HG03432 (cell line): ENCODE measurements around the gene MICOS13.

Experiments
- ATAC-seq: cut with Tn5 transposase; IDR thresholded peaks from one replicate; pipeline ENCODE4 v1.9.1; 2021; ENCODE audit warnings: mild to moderate bottlenecking, moderate library complexity; ENCODE audit not compliant: unreplicated experiment

The MICOS13 gene

DNA sequence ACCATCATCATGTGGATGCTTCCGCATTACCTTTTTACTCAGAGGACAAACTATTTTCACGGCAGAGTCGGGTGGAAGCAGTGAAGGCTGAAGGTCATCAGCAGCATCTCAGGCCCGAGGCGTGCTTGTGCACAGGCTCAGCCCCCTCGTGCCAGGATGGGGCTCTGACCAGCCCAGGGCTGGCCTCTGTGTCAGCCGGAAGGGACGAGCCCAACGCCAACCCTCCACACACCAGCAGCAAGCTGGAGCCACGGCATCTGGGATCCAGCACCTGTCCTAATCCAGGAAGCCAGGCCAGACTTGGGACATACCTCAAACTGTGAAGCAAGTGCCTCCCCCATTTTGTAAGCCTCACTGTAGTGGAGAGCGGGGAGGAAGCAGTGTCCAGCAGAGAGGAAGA lies 11.1 kb downstream of the MICOS13 start:
- no peak for ATAC-seq

DNA sequence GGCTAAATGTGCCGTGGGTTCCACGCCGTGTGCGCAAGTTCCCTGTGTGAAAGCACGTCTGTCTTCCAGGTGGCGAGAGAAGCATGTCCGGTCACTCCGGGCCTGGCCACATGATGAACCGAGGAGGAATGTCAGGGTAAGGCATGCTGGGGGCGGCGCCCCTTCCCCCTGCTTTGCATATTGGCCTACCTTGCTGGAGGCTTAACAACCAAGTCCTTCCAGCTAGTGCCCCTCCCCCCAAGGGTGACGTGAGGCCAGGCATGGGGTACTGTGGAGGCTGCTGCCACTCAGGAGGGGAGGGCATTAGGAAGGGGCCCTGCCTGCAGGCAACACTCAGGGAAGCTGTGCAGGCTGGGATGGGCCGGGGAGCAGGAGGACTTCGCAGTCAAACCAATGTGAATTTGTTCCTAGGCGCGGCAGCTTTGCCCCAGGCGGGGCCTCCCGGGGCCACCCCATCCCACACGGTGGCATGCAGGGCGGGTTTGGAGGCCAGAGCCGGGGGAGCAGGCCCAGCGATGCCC lies 12.5 kb downstream of the MICOS13 start:
- ATAC-seq, result no peak

DNA sequence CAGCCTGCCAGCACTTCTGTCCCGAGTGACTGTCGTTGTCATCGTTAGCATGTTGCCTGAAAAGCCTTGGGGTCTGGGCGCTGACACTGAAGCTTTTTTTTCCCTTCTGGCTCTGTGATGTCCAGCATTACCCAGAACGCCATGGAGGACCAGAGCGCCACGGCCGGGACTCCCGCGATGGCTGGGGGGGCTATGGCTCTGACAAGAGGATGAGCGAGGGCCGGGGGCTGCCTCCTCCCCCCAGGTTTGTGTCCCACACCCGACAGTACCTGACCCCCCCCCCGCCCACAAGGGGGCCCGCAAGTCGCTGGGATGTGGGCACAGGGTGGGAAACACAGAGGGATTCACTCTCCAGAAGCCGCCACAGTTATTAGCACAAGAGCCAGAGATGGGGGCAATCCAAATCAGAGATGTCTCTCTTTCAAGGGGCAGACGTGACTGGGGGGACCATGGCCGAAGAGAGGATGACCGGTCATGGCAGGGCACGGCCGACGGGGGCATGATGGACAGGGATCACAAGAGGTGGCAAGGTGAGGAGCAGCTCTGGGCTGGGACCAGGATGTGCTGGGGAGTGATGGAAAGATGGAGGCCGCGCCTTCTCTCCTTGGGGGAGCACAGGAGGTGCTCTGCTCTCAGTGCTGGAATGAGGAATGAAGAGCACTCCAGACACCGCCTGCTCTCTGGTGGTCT lies 13.2 kb downstream of the MICOS13 start:
- no peak for ATAC-seq

DNA sequence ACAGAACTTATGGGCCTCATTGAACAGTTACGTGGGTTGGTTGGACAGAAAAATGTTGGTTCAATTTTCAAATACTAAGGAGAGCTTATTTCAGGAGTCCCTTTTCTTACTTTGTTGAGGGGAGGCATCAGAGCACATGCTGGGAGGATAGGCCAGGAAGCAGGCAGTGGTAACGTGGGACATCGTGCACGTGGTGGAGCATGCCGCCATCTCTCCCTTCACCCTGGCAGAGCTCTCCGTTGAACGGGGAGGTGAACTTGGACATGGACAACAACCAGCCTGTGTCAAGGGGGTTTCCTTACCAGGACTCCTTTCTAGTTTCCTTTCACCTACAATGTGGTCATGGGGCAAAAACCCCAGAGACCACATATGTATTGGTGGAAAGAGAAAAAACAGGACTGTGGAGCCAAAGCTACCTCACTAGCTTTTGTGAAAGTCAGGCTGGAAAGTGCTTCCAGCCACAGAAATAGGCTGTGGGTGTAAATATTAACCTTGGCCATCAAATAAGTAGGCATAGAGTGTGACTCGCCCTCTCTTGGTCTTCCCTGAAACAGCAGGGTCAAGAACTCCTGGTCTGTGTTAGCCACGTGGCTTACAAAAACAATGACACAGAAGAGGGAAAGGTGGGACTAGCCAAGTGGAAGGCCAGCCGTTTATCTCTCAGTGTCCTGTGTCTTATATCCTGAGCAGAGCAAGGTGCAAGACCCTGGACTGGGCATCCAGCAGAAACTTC lies 14.4 kb downstream of the MICOS13 start:
- ATAC-seq, result no peak

DNA sequence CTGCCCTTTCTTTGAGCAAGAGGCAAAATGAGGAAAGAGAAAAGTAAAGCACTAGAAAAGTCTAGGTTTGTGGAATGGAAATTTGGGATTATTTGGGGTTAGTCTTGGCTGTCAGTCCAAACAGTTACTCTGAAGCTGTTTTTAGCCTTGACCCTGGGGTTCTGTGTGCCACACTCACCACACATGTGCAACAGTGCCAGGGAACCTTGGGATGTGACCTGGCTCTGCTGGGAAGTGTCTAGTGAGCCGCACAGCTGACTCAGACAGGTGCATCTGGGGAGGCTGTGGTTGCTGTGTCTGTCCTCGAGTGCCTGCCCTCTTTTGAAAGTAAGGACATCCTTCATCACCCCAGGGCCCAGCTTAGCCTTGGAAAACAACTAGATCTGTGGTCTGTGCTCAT lies 15.8 kb downstream of the MICOS13 start:
- ATAC-seq, result no peak

DNA sequence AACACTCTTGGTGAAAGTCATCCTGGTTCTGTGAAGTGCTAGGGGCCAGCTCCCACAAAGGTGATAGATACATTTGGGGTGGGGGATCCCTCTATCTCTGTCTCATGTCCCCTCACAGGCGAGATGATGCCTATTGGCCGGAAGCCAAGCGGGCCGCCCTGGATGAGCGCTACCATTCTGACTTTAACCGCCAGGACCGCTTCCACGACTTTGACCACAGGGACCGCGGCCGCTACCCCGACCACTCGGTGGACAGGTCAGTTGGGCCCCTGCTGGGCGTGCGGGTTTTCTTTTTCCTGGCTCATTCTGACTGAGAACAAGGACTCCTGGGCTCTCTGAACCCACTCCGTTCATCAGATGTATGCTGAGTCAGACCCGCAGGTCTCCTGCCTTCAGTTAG lies 16.4 kb downstream of the MICOS13 start:
- no peak for ATAC-seq

DNA sequence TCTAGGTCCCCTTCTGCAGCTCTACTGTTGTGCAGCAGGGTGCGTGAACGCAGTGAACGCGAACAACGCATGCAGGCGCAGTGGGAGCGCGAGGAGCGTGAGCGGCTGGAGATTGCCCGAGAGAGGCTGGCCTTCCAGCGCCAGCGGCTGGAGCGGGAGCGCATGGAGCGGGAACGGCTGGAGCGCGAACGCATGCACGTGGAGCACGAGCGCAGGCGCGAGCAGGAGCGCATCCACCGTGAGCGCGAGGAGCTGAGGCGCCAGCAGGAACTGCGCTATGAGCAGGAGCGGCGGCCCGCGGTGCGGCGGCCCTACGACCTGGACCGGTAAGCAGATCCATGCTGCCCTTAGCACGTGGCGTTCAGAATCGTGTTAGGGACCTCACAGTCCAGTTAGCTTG lies 18.8 kb downstream of the MICOS13 start:
- ATAC-seq, result no peak

DNA sequence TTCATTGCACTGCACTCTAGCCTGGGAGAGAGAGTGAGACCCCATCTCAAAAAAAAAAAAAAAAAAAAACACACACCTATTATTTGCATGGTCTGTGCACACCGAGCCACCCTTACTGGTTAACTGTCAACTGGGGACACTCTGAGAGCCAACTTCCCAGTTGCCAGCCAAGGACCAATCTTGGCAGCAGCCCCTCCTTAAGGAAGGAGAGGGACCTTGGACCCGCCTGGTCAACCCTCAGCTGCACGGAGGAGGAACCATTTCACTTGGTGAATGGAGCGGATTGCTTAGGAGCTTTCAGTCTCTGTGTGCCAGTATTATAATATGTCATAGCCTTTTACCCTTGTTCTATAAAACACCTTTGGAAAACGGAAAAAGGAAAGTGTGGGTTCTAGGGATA lies 24.9 kb downstream of the MICOS13 start:
- no peak for ATAC-seq

DNA sequence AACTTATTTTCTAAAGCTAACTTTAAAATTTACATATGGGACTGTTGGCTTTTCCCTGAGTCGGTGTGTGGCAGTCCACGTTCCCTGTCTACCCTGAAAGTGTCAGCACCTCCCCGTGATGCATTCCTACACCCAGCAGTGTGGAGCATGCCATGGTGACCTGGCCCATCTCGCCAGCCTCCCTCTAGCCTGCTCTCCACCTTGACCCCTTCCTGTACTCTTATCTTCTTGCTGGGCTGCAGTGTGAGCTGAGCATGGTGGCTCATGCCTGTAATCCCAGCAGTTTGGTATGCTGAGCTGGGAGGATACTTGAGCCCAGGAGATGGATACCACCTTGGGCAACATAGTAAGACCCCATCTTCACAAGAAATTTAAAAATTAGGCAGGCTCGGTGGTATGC lies 25.4 kb downstream of the MICOS13 start:
- no peak for ATAC-seq

DNA sequence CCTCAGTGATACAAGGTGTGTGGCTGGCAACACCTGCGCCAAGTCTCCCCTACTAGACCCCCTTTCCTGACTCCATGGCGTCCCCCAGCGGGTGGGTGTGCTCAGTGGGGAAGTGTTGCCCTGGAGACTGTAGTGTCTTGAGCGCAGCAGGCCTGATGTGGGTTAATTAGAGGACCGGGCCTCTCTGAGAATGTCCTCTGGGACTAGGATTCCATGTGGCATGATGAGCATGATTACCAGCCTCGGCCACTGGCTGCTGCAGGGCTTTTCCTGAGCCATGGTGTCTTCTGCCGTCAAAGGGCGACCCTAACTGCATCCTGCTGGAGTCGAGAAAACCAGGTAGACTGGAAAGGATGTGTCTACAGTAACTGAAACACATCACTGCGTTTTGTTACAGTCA lies 28.1 kb downstream of the MICOS13 start:
- ATAC-seq, result no peak

DNA sequence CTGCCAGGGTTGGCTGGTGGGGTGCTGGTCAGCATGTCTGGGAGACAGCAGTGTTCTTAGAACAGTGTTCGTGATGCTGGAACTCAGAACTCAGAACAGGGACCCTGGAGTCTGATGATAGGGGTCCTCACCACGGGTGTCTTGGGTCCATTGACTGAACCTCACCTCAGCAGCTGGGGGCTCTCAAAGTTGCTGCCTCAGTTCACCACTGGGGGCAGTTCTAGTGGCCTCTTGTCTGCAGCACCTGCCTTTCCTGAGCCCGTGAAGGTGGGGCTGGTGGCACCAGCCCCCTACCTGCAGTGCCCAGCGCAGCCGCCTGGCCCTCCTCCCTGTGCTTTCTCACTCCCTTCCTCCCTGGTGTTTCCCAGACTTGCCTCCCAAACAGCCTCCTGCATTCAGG lies 29.0 kb downstream of the MICOS13 start:
- ATAC-seq, result no peak

DNA sequence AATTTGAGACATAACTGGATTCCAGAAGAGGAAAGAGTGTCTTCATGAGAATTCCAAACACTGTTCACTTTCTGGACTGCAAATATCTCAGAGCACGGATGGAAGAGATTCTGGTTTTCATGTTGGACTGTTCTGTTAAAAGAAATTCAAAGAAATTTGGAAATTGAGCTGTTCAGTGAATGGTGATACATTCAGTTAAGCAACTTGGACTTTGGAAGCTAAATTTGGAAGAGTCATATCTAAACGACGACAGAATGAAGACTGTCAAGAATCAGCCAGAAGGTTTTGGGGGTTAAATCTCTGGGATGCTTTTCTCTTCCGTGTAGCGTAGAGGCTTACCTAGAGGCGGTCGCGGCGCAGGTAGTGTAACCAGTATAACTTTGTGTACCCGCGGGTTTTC lies 31.9 kb downstream of the MICOS13 start:
- ATAC-seq, result no peak

DNA sequence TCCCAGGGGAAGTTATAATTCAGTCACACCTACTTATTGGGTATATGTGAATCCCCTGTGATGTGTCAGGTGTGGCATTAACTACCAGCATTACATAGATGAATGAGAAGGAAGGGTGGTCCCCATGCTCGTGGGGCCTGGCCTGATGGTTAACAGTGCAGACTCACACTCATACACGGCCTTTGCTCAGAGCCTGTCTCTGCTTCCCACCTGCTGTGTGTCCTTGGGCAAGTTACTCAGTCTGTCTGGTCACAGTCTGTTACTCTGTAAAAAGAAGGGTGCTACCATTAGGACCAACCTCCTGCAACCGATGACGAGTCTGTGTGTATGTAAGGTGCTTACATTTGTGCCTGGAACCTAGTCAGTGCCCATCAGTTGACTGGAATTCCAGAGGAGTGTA lies 33.6 kb downstream of the MICOS13 start:
- ATAC-seq, result no peak

DNA sequence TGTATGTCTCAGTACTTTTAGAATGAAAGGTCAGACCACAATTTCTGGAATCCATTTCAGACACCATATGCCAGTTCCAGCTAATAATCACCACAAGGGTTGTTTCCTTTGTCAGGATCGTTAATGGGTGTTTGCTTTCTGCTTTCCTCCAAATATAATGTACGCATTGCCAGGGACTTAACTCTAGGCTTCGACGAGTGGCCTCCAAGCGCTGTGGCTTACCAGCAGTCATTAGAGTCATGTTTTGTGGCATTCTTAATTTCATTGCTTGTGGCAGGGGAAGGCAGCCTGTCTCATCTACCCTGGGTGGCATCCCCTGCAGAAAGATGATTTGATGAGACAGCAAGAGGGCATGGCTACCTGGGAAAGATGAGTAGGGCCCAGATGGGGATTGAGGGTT lies 34.9 kb downstream of the MICOS13 start:
- ATAC-seq, result no peak

DNA sequence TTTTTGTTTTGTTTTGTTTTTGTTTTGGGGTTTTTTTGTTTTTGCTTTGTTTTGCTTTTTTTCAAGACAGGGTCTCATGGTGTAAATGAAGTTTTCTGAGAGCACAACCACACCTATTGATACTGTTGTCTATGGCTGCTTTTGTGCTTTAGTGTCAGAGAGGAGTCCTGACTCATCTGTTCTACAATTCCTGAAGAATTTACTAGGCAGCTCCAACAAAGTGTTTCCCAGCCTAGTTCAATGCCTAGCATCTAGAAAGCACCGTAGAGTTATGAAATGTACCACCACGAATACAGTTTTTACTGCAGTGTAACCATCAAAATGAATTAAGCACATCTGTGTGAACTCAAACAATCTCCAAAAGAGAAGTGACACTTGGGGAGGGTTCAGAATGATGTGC lies 36.3 kb downstream of the MICOS13 start:
- no peak for ATAC-seq

DNA sequence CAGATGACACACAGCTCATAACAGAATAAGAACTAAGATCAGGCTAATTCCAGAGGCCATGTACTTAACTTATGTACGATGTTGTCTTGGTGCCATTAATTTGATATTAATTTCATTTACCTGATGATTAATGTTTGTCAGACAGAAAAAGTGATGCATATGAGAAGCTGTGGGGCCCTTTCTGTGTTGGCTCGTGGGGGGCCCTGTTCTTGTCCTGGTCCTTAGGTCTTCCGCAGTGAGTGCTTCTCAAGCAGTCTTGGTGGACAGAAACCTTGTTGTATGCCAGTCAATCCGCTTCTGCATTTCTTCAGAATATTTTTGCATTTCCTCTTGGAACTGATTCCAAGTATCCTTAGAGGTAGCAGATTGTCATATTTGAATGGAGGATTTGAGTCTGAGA lies 37.3 kb downstream of the MICOS13 start:
- ATAC-seq, result no peak

DNA sequence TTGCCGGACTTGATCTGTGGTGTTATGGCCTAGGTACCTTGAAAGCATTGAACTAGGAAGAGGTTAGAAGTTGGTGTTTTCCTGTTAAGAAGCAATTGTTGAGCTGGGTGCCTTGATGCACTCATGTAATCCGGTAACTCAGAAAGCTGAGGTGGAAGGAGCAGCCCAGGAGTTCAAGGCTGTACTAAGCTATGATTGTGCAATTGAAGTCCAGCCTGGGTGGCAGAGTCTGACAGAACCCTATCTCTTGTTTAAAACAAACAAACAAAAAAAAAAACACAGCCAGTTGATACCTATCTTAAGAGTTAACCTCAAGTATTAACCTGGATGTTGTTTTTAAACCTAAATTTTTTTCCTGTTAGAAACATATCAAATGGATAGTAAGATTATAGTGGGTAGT lies 38.1 kb downstream of the MICOS13 start:
- no peak for ATAC-seq

DNA sequence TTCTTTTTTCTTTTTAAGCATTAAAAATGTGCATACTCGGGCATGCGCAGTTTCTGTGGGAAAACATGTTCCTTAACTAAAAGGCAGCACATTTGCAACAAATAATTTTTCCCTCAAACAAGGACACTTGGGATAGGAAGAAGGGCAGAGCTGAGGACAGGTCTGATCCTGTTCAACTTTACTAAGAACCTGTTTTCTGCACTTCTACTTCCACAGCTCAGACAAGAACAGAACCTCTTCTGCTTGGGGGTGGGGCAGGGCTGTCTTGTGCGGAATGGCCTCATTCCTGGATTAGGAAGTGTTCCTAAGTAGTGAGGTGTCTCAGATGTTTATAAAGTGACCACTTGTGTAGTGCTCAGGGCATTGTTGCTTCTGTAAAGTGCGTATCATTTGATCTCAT lies 39.1 kb downstream of the MICOS13 start:
- no peak for ATAC-seq

DNA sequence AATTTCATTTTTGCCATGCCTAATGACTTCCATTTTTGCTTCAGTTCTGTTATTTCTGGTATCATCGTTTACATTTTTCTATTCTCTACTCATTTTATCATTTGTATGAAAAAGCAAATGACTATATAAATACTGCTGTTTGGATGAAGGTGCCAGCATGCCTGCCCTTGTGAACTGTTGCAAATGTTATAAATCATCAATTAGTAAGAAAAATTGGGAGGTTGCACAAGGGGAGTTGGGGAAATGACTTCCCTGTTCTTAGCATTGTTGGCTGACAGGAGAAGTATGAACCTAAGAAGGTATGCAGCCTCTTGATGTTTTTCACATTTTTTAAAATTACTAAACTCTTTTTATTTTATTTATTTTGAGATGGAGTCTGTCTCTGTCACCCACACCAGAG lies 42.3 kb downstream of the MICOS13 start:
- ATAC-seq, result no peak

DNA sequence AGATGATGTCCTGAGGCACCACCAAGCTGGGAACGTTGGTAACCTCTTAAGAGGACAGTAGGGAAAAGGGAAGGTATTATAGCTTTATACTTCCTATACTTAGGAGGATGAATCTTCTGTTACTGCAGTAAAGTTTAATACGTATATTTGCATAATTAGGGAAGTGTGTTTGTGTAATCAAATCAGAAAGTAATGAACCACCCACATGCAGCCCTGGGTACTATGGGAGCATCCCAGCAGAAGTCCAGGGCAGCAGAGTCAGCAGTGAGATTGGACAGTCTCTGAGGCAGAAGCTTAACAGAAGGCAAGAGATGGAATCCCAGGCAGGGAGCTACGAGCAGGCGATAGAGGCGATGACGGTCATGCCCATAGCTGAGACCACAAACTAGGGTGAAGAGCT lies 44.9 kb downstream of the MICOS13 start:
- no peak for ATAC-seq

DNA sequence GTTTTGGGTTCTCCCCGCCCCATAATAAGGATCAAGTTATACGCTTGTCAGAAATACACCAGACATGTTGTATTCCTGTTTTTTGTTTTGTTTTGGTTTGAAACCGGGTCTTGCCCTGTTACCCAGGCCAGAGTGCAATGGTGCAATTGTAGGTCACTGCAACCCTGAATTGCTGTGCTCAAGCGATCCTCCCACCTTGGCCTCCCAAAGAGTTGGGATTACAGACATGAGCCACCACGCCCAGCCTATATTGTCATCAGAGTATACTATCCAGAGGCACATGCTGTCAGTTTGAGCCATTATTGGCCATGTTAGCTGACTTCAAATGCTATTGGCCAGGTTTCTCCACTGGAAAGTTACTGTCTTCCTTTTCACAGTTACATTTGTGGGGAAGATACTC lies 47.7 kb downstream of the MICOS13 start:
- no peak for ATAC-seq

DNA sequence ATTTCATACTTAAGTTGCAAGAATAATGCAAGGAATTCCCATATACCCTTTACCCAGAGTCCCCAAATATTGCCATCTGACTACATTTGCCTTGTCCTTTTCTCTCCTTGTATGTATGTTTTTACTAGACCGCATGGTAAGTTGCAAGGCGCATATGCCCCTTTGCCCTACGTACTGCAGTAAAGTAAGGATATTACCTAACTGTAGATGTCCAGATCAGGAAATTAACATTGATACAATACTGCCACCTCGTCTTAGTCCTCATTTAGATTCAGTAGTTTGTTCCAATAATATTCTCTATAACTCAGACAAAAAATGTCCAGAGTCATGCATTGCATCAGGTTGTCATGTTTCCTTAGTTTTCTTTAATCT lies 48.1 kb downstream of the MICOS13 start:
- no peak for ATAC-seq
